ENCODE results near the gene LLGL2. TPM values are rescaled to one million over a fixed set of nuclear protein-coding genes. Genes with fewer than 3 reads are reported as not detected.

Gene LLGL2
- total RNA-seq, 2 donors from 2014 or later: 113 to 251 TPM

DNA sequence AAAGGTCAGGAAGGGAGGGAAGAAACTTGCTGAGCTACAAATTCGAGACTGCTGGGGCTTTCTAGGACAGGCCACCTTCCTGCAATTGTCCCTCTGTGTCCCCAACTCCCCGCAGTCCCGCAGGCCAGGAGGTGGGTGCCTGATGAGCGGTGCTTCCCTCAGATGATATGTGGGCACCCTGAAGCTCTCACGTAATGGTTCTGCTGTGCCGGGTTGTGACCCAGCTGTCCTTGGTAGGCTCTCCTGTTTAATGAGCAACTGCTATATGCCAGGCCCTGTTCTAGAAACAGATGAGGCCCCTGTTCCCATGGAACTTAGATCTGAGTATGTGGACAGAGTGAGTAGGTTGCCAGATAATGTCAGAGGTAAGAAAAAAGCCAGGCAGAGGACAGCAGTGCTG, 40.1 kb downstream of the LLGL2 start:
- 83 to 91% methylated on average over 6 of the region's 6 CpGs for WGBS, 2 donors
- DNase-seq (no peak), ATAC-seq (no peak)

DNA sequence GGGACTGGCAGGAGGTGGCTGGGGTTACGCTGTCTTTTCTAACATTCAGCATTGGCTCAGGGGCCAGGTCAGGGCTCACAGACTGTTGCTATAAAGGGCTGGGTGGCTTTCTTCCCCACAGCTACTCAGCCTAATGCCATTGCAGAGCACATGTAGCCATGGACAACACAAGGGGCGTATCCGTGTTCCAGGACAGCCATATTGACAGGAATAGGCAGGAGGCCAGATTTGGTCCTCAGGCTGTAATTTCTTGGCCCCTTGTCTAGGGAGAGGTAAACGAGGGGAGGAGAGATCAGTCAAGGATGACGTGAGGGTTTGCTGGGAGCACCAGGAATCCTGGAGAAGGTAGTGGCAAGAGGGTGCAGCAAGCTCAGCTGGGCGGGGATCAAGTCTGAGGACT, 40.9 kb downstream of the LLGL2 start:
- H3K27me3 ChIP-seq: no peaks in the 10 kb centered on the region
- H3K36me3 ChIP-seq (replicated peaks in 1 of 2; ENCODE audit: insufficient read depth in 1 of 2, low read depth in 2 of 2): peaks cover 43 to 51% of the 10 kb centered on the region in 2 donors
- H3K27ac ChIP-seq: no peak overlapping the region
- no peak overlapping the region for H3K4me3 ChIP-seq
- TF ChIP-seq POLR2A (IDR thresholded peaks at IDR 0.05): no peak
- TF ChIP-seq, protein P1, sequence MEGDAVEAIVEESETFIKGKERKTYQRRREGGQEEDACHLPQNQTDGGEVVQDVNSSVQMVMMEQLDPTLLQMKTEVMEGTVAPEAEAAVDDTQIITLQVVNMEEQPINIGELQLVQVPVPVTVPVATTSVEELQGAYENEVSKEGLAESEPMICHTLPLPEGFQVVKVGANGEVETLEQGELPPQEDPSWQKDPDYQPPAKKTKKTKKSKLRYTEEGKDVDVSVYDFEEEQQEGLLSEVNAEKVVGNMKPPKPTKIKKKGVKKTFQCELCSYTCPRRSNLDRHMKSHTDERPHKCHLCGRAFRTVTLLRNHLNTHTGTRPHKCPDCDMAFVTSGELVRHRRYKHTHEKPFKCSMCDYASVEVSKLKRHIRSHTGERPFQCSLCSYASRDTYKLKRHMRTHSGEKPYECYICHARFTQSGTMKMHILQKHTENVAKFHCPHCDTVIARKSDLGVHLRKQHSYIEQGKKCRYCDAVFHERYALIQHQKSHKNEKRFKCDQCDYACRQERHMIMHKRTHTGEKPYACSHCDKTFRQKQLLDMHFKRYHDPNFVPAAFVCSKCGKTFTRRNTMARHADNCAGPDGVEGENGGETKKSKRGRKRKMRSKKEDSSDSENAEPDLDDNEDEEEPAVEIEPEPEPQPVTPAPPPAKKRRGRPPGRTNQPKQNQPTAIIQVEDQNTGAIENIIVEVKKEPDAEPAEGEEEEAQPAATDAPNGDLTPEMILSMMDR (IDR thresholded peaks at IDR 0.05): no peak
- 78 to 85% methylated on average over 6 of the region's 6 CpGs for WGBS, 2 donors
- intact Hi-C loops (cut with DNase I): no loop called here
- ATAC-seq: no peak
- no peaks in the 10 kb centered on the region for H3K4me1 ChIP-seq
- no peak for DNase-seq
- H3K9me3 ChIP-seq: no peaks in the 10 kb centered on the region

More for the DNA sequence above, 40.1 kb downstream of the LLGL2 start:
- Histone ChIP-seq H3K4me3 (no peak overlapping the region), H3K9me3 (no peaks in the 10 kb centered on the region), H3K4me1 (no peaks in the 10 kb centered on the region), H3K27ac (no peak overlapping the region), H3K27me3 (no peaks in the 10 kb centered on the region), H3K36me3 (replicated peaks in 1 of 2; ENCODE audit: insufficient read depth in 1 of 2, low read depth in 2 of 2) (peaks cover 38 to 47% of the 10 kb centered on the region in 2 donors)
- TF ChIP-seq, protein P1 (IDR thresholded peaks at IDR 0.05): no peak
- TF ChIP-seq POLR2A (IDR thresholded peaks at IDR 0.05): no peak
- intact Hi-C loops (cut with DNase I): no loop called here

DNA sequence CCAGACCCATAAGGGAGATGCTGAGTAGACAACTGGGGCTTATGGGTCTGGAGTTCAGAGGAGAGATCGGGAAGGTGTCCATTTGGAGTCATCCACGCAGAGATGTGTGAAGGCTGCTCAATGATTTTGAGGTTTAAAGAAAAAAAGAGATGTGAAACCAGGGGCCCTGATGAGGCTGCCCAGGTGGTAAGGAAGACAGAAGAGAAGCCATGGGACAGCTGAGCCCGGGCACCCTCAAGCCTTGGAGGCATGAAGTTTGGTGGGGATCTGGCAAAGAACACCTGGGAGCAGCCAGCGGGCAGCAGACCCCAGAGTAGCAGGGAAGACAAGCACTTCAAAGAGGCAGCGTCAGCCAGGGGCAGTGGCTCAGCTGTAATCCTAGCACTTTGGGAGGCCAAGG, 41.3 kb downstream of the LLGL2 start:
- intact Hi-C loops (cut with DNase I): no loop called here
- H3K36me3 ChIP-seq (replicated peaks in 1 of 2; ENCODE audit: insufficient read depth in 1 of 2, low read depth in 2 of 2): peaks cover 43 to 51% of the 10 kb centered on the region in 2 donors
- TF ChIP-seq, protein P1 (IDR thresholded peaks at IDR 0.05): no peak
- no peak for TF ChIP-seq POLR2A (IDR thresholded peaks at IDR 0.05)

DNA sequence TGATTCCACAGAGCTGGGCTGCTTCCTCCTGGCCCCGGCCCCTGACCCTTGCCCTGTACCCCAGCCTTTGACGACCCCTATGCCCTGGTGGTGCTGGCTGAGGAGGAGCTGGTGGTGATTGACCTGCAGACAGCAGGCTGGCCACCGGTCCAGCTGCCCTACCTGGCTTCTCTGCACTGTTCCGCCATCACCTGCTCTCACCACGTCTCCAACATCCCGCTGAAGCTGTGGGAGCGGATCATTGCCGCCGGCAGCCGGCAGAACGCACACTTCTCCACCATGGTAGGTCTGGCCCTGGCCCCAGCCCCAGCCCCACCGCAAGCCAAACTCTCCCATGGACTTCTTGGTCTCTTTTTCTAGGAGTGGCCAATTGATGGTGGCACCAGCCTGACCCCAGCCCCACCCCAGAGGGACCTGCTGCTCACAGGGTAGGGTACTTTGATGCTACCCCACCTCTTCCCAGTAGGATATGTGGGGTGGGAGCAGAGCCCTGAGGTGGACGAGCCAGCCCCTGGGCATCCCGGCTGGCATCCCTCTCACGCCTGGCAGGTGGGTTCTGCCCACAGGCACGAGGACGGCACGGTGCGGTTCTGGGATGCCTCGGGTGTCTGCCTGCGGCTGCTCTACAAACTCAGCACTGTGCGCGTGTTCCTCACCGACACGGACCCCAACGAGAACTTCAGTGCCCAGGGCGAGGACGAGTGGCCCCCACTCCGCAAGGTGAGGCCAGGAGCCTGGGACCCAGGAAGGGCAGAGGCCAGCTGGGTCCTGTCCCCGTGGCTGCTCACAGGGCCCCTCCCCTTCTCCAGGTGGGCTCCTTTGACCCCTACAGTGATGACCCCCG, 43.1 kb downstream of the LLGL2 start:
- TF ChIP-seq, protein P1 (IDR thresholded peaks at IDR 0.05): no peak
- TF ChIP-seq POLR2A (IDR thresholded peaks at IDR 0.05): no peak

More for the DNA sequence above, 41.3 kb downstream of the LLGL2 start:
- DNase-seq: no peak
- whole genome bisulfite sequencing, 2 donors: 71 to 88% methylated on average over 4 to 5 of the region's 5 CpGs
- H3K27me3 ChIP-seq: no peaks in the 10 kb centered on the region
- no peaks in the 10 kb centered on the region for H3K9me3 ChIP-seq
- H3K27ac ChIP-seq: no peak overlapping the region
- H3K4me1 ChIP-seq: no peaks in the 10 kb centered on the region
- ATAC-seq: no peak
- H3K4me3 ChIP-seq: no peak overlapping the region

More for the DNA sequence above, 43.1 kb downstream of the LLGL2 start:
- no peak overlapping the region for H3K4me3 ChIP-seq
- no peak overlapping the region for H3K27ac ChIP-seq
- peaks cover 32 to 48% of the 10 kb centered on the region in 2 donors for H3K36me3 ChIP-seq (replicated peaks in 1 of 2; ENCODE audit: insufficient read depth in 1 of 2, low read depth in 2 of 2)
- H3K4me1 ChIP-seq: no peaks in the 10 kb centered on the region
- no peaks in the 10 kb centered on the region for H3K9me3 ChIP-seq
- intact Hi-C loops (cut with DNase I): no loop called here
- no peaks in the 10 kb centered on the region for H3K27me3 ChIP-seq
- ATAC-seq (no peak), DNase-seq (no peak)
- 93 to 96% methylated on average over 10 to 31 of the region's 31 CpGs for WGBS, 2 donors
